Activated CD4-positive, alpha-beta T cell treated with anti-CD3 and anti-CD28 coated beads for 48 hours (primary cell): Measurements from ENCODE around the gene CCDC63.
A peak's percentile ranks its signal among the peaks of the same experiment; 100 is the strongest.
"Not testable (repeated sequence)": the region's sequence is repeated elsewhere in the genome, so short reads cannot be mapped to it uniquely, and the experiment has no call there.

Experiments used
- DNase-seq: peaks from one replicate; pipeline ENCODE4 v3.0.0-alpha.2; 2020

CCDC63 gene

GRCh38 chr12:110927546-110927945 lies 80.8 kb downstream of the CCDC63 start:
- DNase-seq, result no peak

GRCh38 chr12:110928700-110929099 lies 81.9 kb downstream of the CCDC63 start:
- DNase-seq, result no peak

- DNase-seq, result no peak
These were observed 83.0 kb downstream of the CCDC63 start for GRCh38 chr12:110929818-110930217.

GRCh38 chr12:110930348-110931314 lies 83.8 kb downstream of the CCDC63 start:
- DNase-seq, result no peak

- no peak for DNase-seq
These were observed 84.5 kb downstream of the CCDC63 start for GRCh38 chr12:110931315-110931728.

- DNase-seq, result peak; percentile 22
These were observed 85.3 kb downstream of the CCDC63 start for GRCh38 chr12:110932046-110932445.

- DNase-seq, result no peak
These were observed 86.7 kb downstream of the CCDC63 start for GRCh38 chr12:110933326-110933974.

GRCh38 chr12:110934093-110934852 lies 87.5 kb downstream of the CCDC63 start:
- DNase-seq, result no peak

GRCh38 chr12:110935588-110935987 lies 88.8 kb downstream of the CCDC63 start:
- DNase-seq, result no peak

- DNase-seq, result no peak
These were observed 89.7 kb downstream of the CCDC63 start for GRCh38 chr12:110936367-110937103.

GRCh38 chr12:110937104-110937641 lies 90.4 kb downstream of the CCDC63 start:
- DNase-seq, result peak; percentile 73

GRCh38 chr12:110940296-110940695 lies 93.5 kb downstream of the CCDC63 start:
- no peak for DNase-seq

- DNase-seq, result no peak
These were observed 94.1 kb downstream of the CCDC63 start for GRCh38 chr12:110940933-110941332.

GRCh38 chr12:110941391-110941790 lies 94.6 kb downstream of the CCDC63 start:
- no peak for DNase-seq

GRCh38 chr12:110943373-110943772 lies 96.6 kb downstream of the CCDC63 start:
- DNase-seq, result no peak

GRCh38 chr12:110948041-110948440 lies 101.3 kb downstream of the CCDC63 start:
- DNase-seq, result no peak

- not testable (repeated sequence) for DNase-seq
These were observed 103.7 kb downstream of the CCDC63 start for GRCh38 chr12:110950466-110950865.

GRCh38 chr12:110950867-110951266 lies 104.1 kb downstream of the CCDC63 start:
- not testable (repeated sequence) for DNase-seq
